Liver (tissue), 9 donors: ENCODE measurements around the gene MSI2. TPM values are rescaled to one million over a fixed set of nuclear protein-coding genes. Genes with fewer than 3 reads are reported as not detected.

ENCODE experiments used
- DNase-seq: peaks from one replicate; pipeline ENCODE4 v3.0.0-alpha.2; 2017; ENCODE audit warnings: low spot score
- H3K27ac ChIP-seq, 2 donors: one replicate each; pipeline ENCODE4 v1.7.0; 2013; ENCODE audit warnings: inconsistent platforms in 2 of 2, low read length in 2 of 2, control low read depth in 1 of 2, low read depth in 1 of 2, mild to moderate bottlenecking in 1 of 2
- H3K27me3 ChIP-seq, 4 donors: one replicate each; pipeline versions ENCODE4 v1.6.1 to v1.7.0; 2013; ENCODE audit warnings: low read length in 3 of 4, inconsistent platforms in 1 of 4, mild to moderate bottlenecking in 1 of 4, moderate library complexity in 1 of 4; ENCODE audit not compliant: control insufficient read depth in 4 of 4, insufficient read depth in 4 of 4
- H3K36me3 ChIP-seq, 4 donors: one replicate each; pipeline versions ENCODE4 v1.6.1 to v1.7.0; 2013; ENCODE audit warnings: low read length in 3 of 4, mild to moderate bottlenecking in 3 of 4, low read depth in 1 of 4, moderate library complexity in 1 of 4; ENCODE audit not compliant: control insufficient read depth in 4 of 4, insufficient read depth in 3 of 4
- H3K4me1 ChIP-seq, 4 donors: one replicate each; pipeline versions ENCODE4 v1.6.1 to v1.7.0; 2013; ENCODE audit warnings: low read length in 3 of 4, mild to moderate bottlenecking in 3 of 4, moderate library complexity in 1 of 4; ENCODE audit not compliant: control insufficient read depth in 4 of 4, insufficient read depth in 4 of 4
- H3K4me3 ChIP-seq, 3 donors: one replicate each; pipeline versions ENCODE4 v1.6.1 to v1.7.0; 2013; ENCODE audit warnings: low read length in 3 of 3, control low read depth in 1 of 3, low read depth in 1 of 3, mild to moderate bottlenecking in 1 of 3
- H3K9ac ChIP-seq, 2 donors: one replicate each; pipeline ENCODE4 v1.7.0; 2013; ENCODE audit warnings: low read length in 2 of 2, mild to moderate bottlenecking in 2 of 2, moderate library complexity in 2 of 2, control low read depth in 1 of 2, low read depth in 1 of 2
- H3K9me3 ChIP-seq, 4 donors: one replicate each; pipeline versions ENCODE4 v1.6.1 to v1.7.0; 2013; ENCODE audit warnings: low read length in 3 of 4; ENCODE audit not compliant: control insufficient read depth in 4 of 4
- ATF3 ChIP-seq: IDR thresholded peaks from 2 replicates; pipeline ENCODE4 v1.6.1; 2016; ENCODE audit warnings: antibody characterized with exemption
- CTCF ChIP-seq: fragments of 150-350 bp; IDR thresholded peaks from 2 replicates; pipeline ENCODE4 v1.5.1; 2017; ENCODE audit warnings: improper control_type of control experiment, low read depth, low read length; ENCODE audit not compliant: missing input control
- EGR1 ChIP-seq, 2 donors: IDR thresholded peaks; 2 replicates each; pipeline ENCODE4 v1.6.1; 2016 to 2018; ENCODE audit warnings: antibody characterized with exemption in 2 of 2, low read depth in 2 of 2
- FOXA1 ChIP-seq: IDR thresholded peaks from 2 replicates; pipeline ENCODE4 v1.6.1; 2016; ENCODE audit warnings: antibody characterized with exemption
- FOXA2 ChIP-seq: IDR thresholded peaks from 2 replicates; pipeline ENCODE4 v1.6.1; 2016; ENCODE audit warnings: antibody characterized with exemption
- GABPA ChIP-seq, 2 donors: IDR thresholded peaks in 1 of 2; conservative IDR thresholded peaks in 1 of 2; 2 replicates each; pipeline ENCODE4 v1.6.1; 2016; ENCODE audit warnings: antibody characterized with exemption in 2 of 2, mild to moderate bottlenecking in 1 of 2, moderate library complexity in 1 of 2
- HNF4G ChIP-seq: IDR thresholded peaks from 2 replicates; pipeline ENCODE4 v1.6.1; 2016; ENCODE audit warnings: antibody characterized with exemption
- JUND ChIP-seq, 2 donors: IDR thresholded peaks; 2 replicates each; pipeline ENCODE4 v1.6.1; 2016; ENCODE audit warnings: antibody characterized with exemption in 2 of 2
- MAX ChIP-seq: IDR thresholded peaks from 2 replicates; pipeline ENCODE4 v1.6.1; 2016; ENCODE audit warnings: antibody characterized with exemption
- NR2F2 ChIP-seq: IDR thresholded peaks from 2 replicates; pipeline ENCODE4 v1.6.1; 2016; ENCODE audit warnings: antibody characterized with exemption
- RAD21 ChIP-seq, 2 donors: IDR thresholded peaks; 2 replicates each; pipeline ENCODE4 v1.6.1; 2016; ENCODE audit warnings: antibody characterized with exemption in 2 of 2, mild to moderate bottlenecking in 2 of 2
- REST ChIP-seq: IDR thresholded peaks from 2 replicates; pipeline ENCODE4 v1.6.1; 2016; ENCODE audit warnings: antibody characterized with exemption, mild to moderate bottlenecking
- SP1 ChIP-seq: IDR thresholded peaks from 2 replicates; pipeline ENCODE4 v1.6.1; 2018; ENCODE audit warnings: antibody characterized with exemption, mild to moderate bottlenecking
- YY1 ChIP-seq: IDR thresholded peaks from 2 replicates; pipeline ENCODE4 v1.6.1; 2016; ENCODE audit warnings: antibody characterized with exemption, mild to moderate bottlenecking
- WGBS: extraction: QIAGEN DNeasy Blood & Tissue Kit; methylation state at CpG from one replicate; pipeline ENCODE4 v1.1.7; 2013; 5-methylcytosine and 5-hydroxymethylcytosine counted together
- polyA plus RNA-seq, 2 donors: library from polyadenylated mRNA; stranded (reverse) in 1 of 2; unstranded in 1 of 2; fragments of 200-250 nt in 1 of 2; fragments of >200 nt in 1 of 2; fragmentation: Nextera tagmentation in 1 of 2; extraction: Ambion mirVana in 1 of 2; gene quantifications; one replicate each; pipeline versions ENCODE4 v1.2.1 to v1.2.3, GENCODE V29; 2013 to 2015
- total RNA-seq, 2 donors: library from RNA; depleted of rRNA; stranded (reverse); fragments of >200 nt; gene quantifications; one replicate each; pipeline ENCODE4 v1.2.3, GENCODE V29; 2014
- donor health status: healthy.
- donor health status: healthy.
- donor health status: healthy.
- donor health status: healthy.
- donor health status: healthy.

MSI2 gene
- total and polyA plus RNA-seq, 4 donors: 5.7 to 15.6 (median 9.2) TPM

- H3K9me3 ChIP-seq: no peaks in the 10 kb centered on the region
- no peaks in the 10 kb centered on the region for H3K27me3 ChIP-seq
- no peaks in the 10 kb centered on the region for H3K36me3 ChIP-seq
- peak overlapping the region; percentile 60 to 80 for H3K27ac ChIP-seq
- no peak overlapping the region for H3K4me3 ChIP-seq
- peaks cover 8 to 12% (median 9%) of the 10 kb centered on the region in 4 donors for H3K4me1 ChIP-seq
- no peak overlapping the region for H3K9ac ChIP-seq
- 98% methylated on average over 3 of the region's 3 CpGs for WGBS
- no peak for TF ChIP-seq FOXA1
- TF ChIP-seq SP1: no peak
- TF ChIP-seq RAD21 (IDR thresholded peaks at IDR 0.05): no peak
- no peak for TF ChIP-seq FOXA2
- TF ChIP-seq REST: peak; percentile 3
- no peak for TF ChIP-seq YY1
- TF ChIP-seq GABPA (IDR thresholded peaks at IDR 0.05 in 1 of 2, conservative IDR thresholded peaks at IDR 0.05 in 1 of 2): no peak
- DNase-seq: no peak
Observed at GRCh38 chr17:57279432-57279831, 23.1 kb downstream of the MSI2 start.

- Histone ChIP-seq H3K4me3 (no peak overlapping the region), H3K9ac (no peak overlapping the region), H3K27me3 (no peaks in the 10 kb centered on the region), H3K36me3 (peaks cover 0 to 2% (median 0%) of the 10 kb centered on the region in 4 donors), H3K4me1 (peaks cover 8 to 15% (median 9%) of the 10 kb centered on the region in 4 donors), H3K27ac (no peak overlapping the region), H3K9me3 (no peaks in the 10 kb centered on the region)
- 92% methylated on average over 4 of the region's 4 CpGs for WGBS
- no peak for DNase-seq
- TF ChIP-seq HNF4G: no peak
- no peak for TF ChIP-seq FOXA2
- TF ChIP-seq ATF3: no peak
- no peak for TF ChIP-seq MAX
- no peak for TF ChIP-seq FOXA1
- no peak for TF ChIP-seq RAD21 (IDR thresholded peaks at IDR 0.05)
Observed at GRCh38 chr17:57281887-57282286, 25.6 kb downstream of the MSI2 start.

- peaks cover 8 to 15% (median 9%) of the 10 kb centered on the region in 4 donors for H3K4me1 ChIP-seq
- no peaks in the 10 kb centered on the region for H3K27me3 ChIP-seq
- H3K36me3 ChIP-seq: peaks cover 0 to 2% (median 0%) of the 10 kb centered on the region in 4 donors
- WGBS: 89% methylated on average over 1 of the region's 1 CpG
- no peak overlapping the region for H3K27ac ChIP-seq
- DNase-seq: no peak
- H3K9me3 ChIP-seq: no peaks in the 10 kb centered on the region
- TF ChIP-seq JUND (IDR thresholded peaks at IDR 0.05): no peak
- TF ChIP-seq CTCF: no peak
- TF ChIP-seq RAD21 (IDR thresholded peaks at IDR 0.05): peak in 1 of 2 donors; percentile 7
- no peak for TF ChIP-seq NR2F2
- no peak for TF ChIP-seq EGR1 (IDR thresholded peaks at IDR 0.05; ENCODE audit: low read depth in 2 of 2)
- H3K9ac ChIP-seq: no peak overlapping the region
- H3K4me3 ChIP-seq: no peak overlapping the region
Observed at GRCh38 chr17:57282296-57282695, 26.0 kb downstream of the MSI2 start.
